ENCODE measurements around the gene KCNIP1. TPM values are rescaled to one million over a fixed set of nuclear protein-coding genes. Genes with fewer than 3 reads are reported as not detected.

The KCNIP1 gene
- total RNA-seq, 3 donors from 2014 or later (not counting 1 experiment from before 2014, with no cell fraction given), result not detected

GRCh38 chr5:170565072-170565471 is 61.3 kb downstream of the KCNIP1 start:
- WGBS (ENCODE audit: insufficient coverage), result 72% methylated on average over 3 of the region's 3 CpGs
- Mint-ChIP-seq H3K4me1 (no peaks in the 10 kb centered on the region), H3K9me3 (no peaks in the 10 kb centered on the region), H3K27me3 (ENCODE audit: low read depth in 2 of 2) (peaks cover 17 to 20% of the 10 kb centered on the region in 2 donors), H3K27ac (no peak overlapping the region), H3K36me3 (no peaks in the 10 kb centered on the region), H3K4me3 (no peak overlapping the region)
- intact Hi-C loops (cut with micrococcal nuclease), result no loop called here
- H3K4me3 ChIP-seq (ENCODE audit: low read length), result no peak overlapping the region
- H3K27ac ChIP-seq (ENCODE audit: low read length), result no peak overlapping the region
- no peaks in the 10 kb centered on the region for H3K9me3 ChIP-seq (ENCODE audit: control insufficient read depth, insufficient read depth, low read length)
- H3K4me1 ChIP-seq (ENCODE audit: control insufficient read depth, insufficient read depth, low read length), result no peaks in the 10 kb centered on the region
- ATAC-seq (no peak), DNase-seq (no peak)
- H3K36me3 ChIP-seq (ENCODE audit: control insufficient read depth, insufficient read depth, low read length), result no peaks in the 10 kb centered on the region
- H3K27me3 ChIP-seq (ENCODE audit: control insufficient read depth, insufficient read depth, low read length), result no peaks in the 10 kb centered on the region
- no peak for TF ChIP-seq CTCF (IDR thresholded peaks at IDR 0.05)

GRCh38 chr5:170569101-170569500 is 65.3 kb downstream of the KCNIP1 start:
- H3K4me1 ChIP-seq (ENCODE audit: control insufficient read depth, insufficient read depth, low read length), result no peaks in the 10 kb centered on the region
- H3K36me3 ChIP-seq (ENCODE audit: control insufficient read depth, insufficient read depth, low read length), result no peaks in the 10 kb centered on the region
- Mint-ChIP-seq H3K4me1 (no peaks in the 10 kb centered on the region), H3K4me3 (no peak overlapping the region), H3K27me3 (ENCODE audit: low read depth in 2 of 2) (peaks cover 35 to 36% of the 10 kb centered on the region in 2 donors), H3K9me3 (no peaks in the 10 kb centered on the region), H3K27ac (no peak overlapping the region), H3K36me3 (no peaks in the 10 kb centered on the region)
- intact Hi-C loops (cut with micrococcal nuclease), result no loop called here
- 91% methylated on average over 5 of the region's 5 CpGs for WGBS (ENCODE audit: insufficient coverage)
- no peak overlapping the region for H3K27ac ChIP-seq (ENCODE audit: low read length)
- H3K27me3 ChIP-seq (ENCODE audit: control insufficient read depth, insufficient read depth, low read length), result no peaks in the 10 kb centered on the region
- no peak for ATAC-seq
- TF ChIP-seq CTCF (IDR thresholded peaks at IDR 0.05), result no peak
- no peak for DNase-seq
- H3K9me3 ChIP-seq (ENCODE audit: control insufficient read depth, insufficient read depth, low read length), result no peaks in the 10 kb centered on the region
- no peak overlapping the region for H3K4me3 ChIP-seq (ENCODE audit: low read length)

- Mint-ChIP-seq H3K36me3 (no peaks in the 10 kb centered on the region), H3K4me1 (no peaks in the 10 kb centered on the region), H3K9me3 (no peaks in the 10 kb centered on the region), H3K27ac (no peak overlapping the region), H3K27me3 (ENCODE audit: low read depth in 2 of 2) (peaks cover 31 to 34% of the 10 kb centered on the region in 2 donors), H3K4me3 (no peak overlapping the region)
- H3K9me3 ChIP-seq (ENCODE audit: control insufficient read depth, insufficient read depth, low read length), result no peaks in the 10 kb centered on the region
- H3K4me3 ChIP-seq (ENCODE audit: low read length), result no peak overlapping the region
- H3K4me1 ChIP-seq (ENCODE audit: control insufficient read depth, insufficient read depth, low read length), result no peaks in the 10 kb centered on the region
- intact Hi-C loops (cut with micrococcal nuclease), result no loop called here
- no peak overlapping the region for H3K27ac ChIP-seq (ENCODE audit: low read length)
- ATAC-seq, result no peak
- DNase-seq, result no peak
- TF ChIP-seq CTCF (IDR thresholded peaks at IDR 0.05), result no peak
- 80% methylated on average over 8 of the region's 8 CpGs for WGBS (ENCODE audit: insufficient coverage)
- H3K36me3 ChIP-seq (ENCODE audit: control insufficient read depth, insufficient read depth, low read length), result no peaks in the 10 kb centered on the region
- H3K27me3 ChIP-seq (ENCODE audit: control insufficient read depth, insufficient read depth, low read length), result no peaks in the 10 kb centered on the region
These were observed 66.7 kb downstream of the KCNIP1 start for GRCh38 chr5:170570476-170570875.

- H3K36me3 Mint-ChIP-seq, result no peaks in the 10 kb centered on the region
- H3K4me1 Mint-ChIP-seq, result no peaks in the 10 kb centered on the region
- H3K9me3 Mint-ChIP-seq, result no peaks in the 10 kb centered on the region
- TF ChIP-seq CTCF (IDR thresholded peaks at IDR 0.05), result no peak
- Histone ChIP-seq H3K27ac (ENCODE audit: low read length) (no peak overlapping the region), H3K4me3 (ENCODE audit: low read length) (no peak overlapping the region), H3K36me3 (ENCODE audit: control insufficient read depth, insufficient read depth, low read length) (no peaks in the 10 kb centered on the region), H3K9me3 (ENCODE audit: control insufficient read depth, insufficient read depth, low read length) (no peaks in the 10 kb centered on the region), H3K27me3 (ENCODE audit: control insufficient read depth, insufficient read depth, low read length) (no peaks in the 10 kb centered on the region), H3K4me1 (ENCODE audit: control insufficient read depth, insufficient read depth, low read length) (no peaks in the 10 kb centered on the region)
- H3K27me3 Mint-ChIP-seq (ENCODE audit: low read depth in 2 of 2), result peaks cover 34 to 36% of the 10 kb centered on the region in 2 donors
- intact Hi-C loops (cut with micrococcal nuclease), result no loop called here
- WGBS (ENCODE audit: insufficient coverage), result 84% methylated on average over 5 of the region's 5 CpGs
- no peak overlapping the region for H3K4me3 Mint-ChIP-seq
- no peak for ATAC-seq
- H3K27ac Mint-ChIP-seq, result no peak overlapping the region
- no peak for DNase-seq
These were observed 67.5 kb downstream of the KCNIP1 start for GRCh38 chr5:170571281-170571731.

Measured in natural killer cell (primary cell).